H9 (cell line): ENCODE measurements around the gene CCNJL. TPM values are rescaled to one million over a fixed set of nuclear protein-coding genes. Genes with fewer than 3 reads are reported as not detected.

Source experiments
- DNase-seq: peaks from one replicate; pipeline ENCODE4 v3.0.0-alpha.2; 2017
- H2AFZ ChIP-seq: one replicate; pipeline ENCODE4 v1.6.1; 2013; ENCODE audit warnings: mild to moderate bottlenecking, low read length, control low read depth, moderate library complexity
- H2AK5ac ChIP-seq: 2 replicates; pipeline ENCODE4 v1.6.1; 2013; ENCODE audit warnings: low read length, control low read depth, mixed read lengths; ENCODE audit not compliant: insufficient read length
- H2BK120ac ChIP-seq: one replicate; pipeline ENCODE4 v1.6.1; 2013; ENCODE audit warnings: low read depth, mild to moderate bottlenecking, low read length, control low read depth, inconsistent platforms; ENCODE audit not compliant: poor library complexity, severe bottlenecking
- H2BK12ac ChIP-seq: 2 replicates; pipeline ENCODE4 v1.6.1; 2013; ENCODE audit warnings: low read length, control low read depth, mixed read lengths, low read depth; ENCODE audit not compliant: insufficient read length
- H2BK15ac ChIP-seq: 2 replicates; pipeline ENCODE4 v1.6.1; 2013; ENCODE audit warnings: low read depth, low read length, control low read depth
- H2BK20ac ChIP-seq: one replicate; pipeline ENCODE4 v1.6.1; 2013; ENCODE audit warnings: low read depth, mild to moderate bottlenecking, low read length, control low read depth, inconsistent platforms; ENCODE audit not compliant: poor library complexity, severe bottlenecking
- H2BK5ac ChIP-seq: 2 replicates; pipeline ENCODE4 v1.6.1; 2013; ENCODE audit warnings: low read length, control low read depth, mixed read lengths; ENCODE audit not compliant: insufficient read length
- H3K14ac ChIP-seq: 2 replicates; pipeline ENCODE4 v1.6.1; 2013; ENCODE audit warnings: low read length, control low read depth; ENCODE audit not compliant: insufficient read depth
- H3K18ac ChIP-seq: 2 replicates; pipeline ENCODE4 v1.6.1; 2013; ENCODE audit warnings: low read depth, mild to moderate bottlenecking, mixed read lengths, low read length, control low read depth; ENCODE audit not compliant: insufficient read length
- H3K23ac ChIP-seq: 2 replicates; pipeline ENCODE4 v1.6.1; 2013; ENCODE audit warnings: low read length, control low read depth, mixed read lengths, low read depth; ENCODE audit not compliant: insufficient read length
- H3K23me2 ChIP-seq: 2 replicates; pipeline ENCODE4 v1.6.1; 2013; ENCODE audit warnings: low read depth, mild to moderate bottlenecking, mixed read lengths, low read length, control low read depth; ENCODE audit not compliant: insufficient read length, poor library complexity, severe bottlenecking
- H3K27ac ChIP-seq: 2 replicates; pipeline ENCODE4 v1.5.1; 2013; ENCODE audit warnings: low read length, control low read depth, mixed read lengths, low read depth; ENCODE audit not compliant: insufficient read length
- H3K27me3 ChIP-seq: 2 replicates; pipeline ENCODE4 v1.6.1; 2013; ENCODE audit warnings: low read length, control low read depth, inconsistent platforms; ENCODE audit not compliant: insufficient read depth
- H3K4ac ChIP-seq: 2 replicates; pipeline ENCODE4 v1.6.1; 2013; ENCODE audit warnings: low read depth, mild to moderate bottlenecking, control low read depth, inconsistent platforms, low read length, moderate library complexity
- H3K4me1 ChIP-seq: 2 replicates; pipeline ENCODE4 v1.6.1; 2013; ENCODE audit warnings: low read length, control low read depth, inconsistent platforms; ENCODE audit not compliant: insufficient read depth
- H3K4me2 ChIP-seq: 2 replicates; pipeline ENCODE4 v1.6.1; 2013; ENCODE audit warnings: low read length, control low read depth, mixed read lengths; ENCODE audit not compliant: insufficient read length, insufficient read depth
- H3K56ac ChIP-seq: 2 replicates; pipeline ENCODE4 v1.6.1; 2013; ENCODE audit warnings: low read depth, mild to moderate bottlenecking, mixed read lengths, low read length, control low read depth; ENCODE audit not compliant: insufficient read length
- H3K79me1 ChIP-seq: 2 replicates; pipeline ENCODE4 v1.6.1; 2013; ENCODE audit warnings: low read depth, mild to moderate bottlenecking, moderate library complexity, low read length, control low read depth, inconsistent platforms; ENCODE audit not compliant: insufficient read depth, poor library complexity, severe bottlenecking
- H3K79me2 ChIP-seq: 2 replicates; pipeline ENCODE4 v1.6.1; 2013; ENCODE audit warnings: low read length, control low read depth, inconsistent platforms; ENCODE audit not compliant: insufficient read depth
- H3K9ac ChIP-seq: 2 replicates; pipeline ENCODE4 v1.6.1; 2013; ENCODE audit warnings: low read length, control low read depth, mixed read lengths; ENCODE audit not compliant: insufficient read length; ENCODE audit errors: extremely low read depth
- H3K9me3 ChIP-seq: one replicate; pipeline ENCODE4 v1.6.1; 2013; ENCODE audit warnings: low read depth, low read length, inconsistent platforms; ENCODE audit not compliant: control insufficient read depth
- H3T11ph ChIP-seq: one replicate; pipeline ENCODE4 v1.6.1; 2013; ENCODE audit warnings: mild to moderate bottlenecking, low read length, control low read depth, inconsistent platforms
- H4K20me1 ChIP-seq: one replicate; pipeline ENCODE4 v1.6.1; 2013; ENCODE audit not compliant: control insufficient read depth, insufficient read length, insufficient read depth
- H4K5ac ChIP-seq: 2 replicates; pipeline ENCODE4 v1.6.1; 2013; ENCODE audit warnings: low read depth, mild to moderate bottlenecking, mixed read lengths, low read length, control low read depth; ENCODE audit not compliant: insufficient read length
- H4K8ac ChIP-seq: replicated peaks from 2 replicates; pipeline ENCODE4 v1.6.1; 2013; ENCODE audit warnings: low read length, control low read depth, mixed read lengths, low read depth; ENCODE audit not compliant: insufficient read length
- H4K91ac ChIP-seq: 2 replicates; pipeline ENCODE4 v1.6.1; 2013; ENCODE audit warnings: low read depth, mild to moderate bottlenecking, moderate library complexity, mixed read lengths, low read length, control low read depth; ENCODE audit not compliant: insufficient read length
- H3K27ac Mint-ChIP-seq, 3 experiments: 2 replicates in 2 of 3; 3 replicates in 1 of 3; pipeline ENCODE4 v1.8.0; 2020 to 2021; ENCODE audit warnings: mixed read lengths in 3 of 3, mild to moderate bottlenecking in 1 of 3, moderate library complexity in 1 of 3
- H3K27me3 Mint-ChIP-seq: 2 replicates; pipeline ENCODE4 v1.8.0; 2021; ENCODE audit warnings: low read depth, mild to moderate bottlenecking, moderate library complexity, mixed read lengths
- H3K36me3 Mint-ChIP-seq, 3 experiments: 2 replicates in 2 of 3; 3 replicates in 1 of 3; pipeline ENCODE4 v1.8.0; 2020 to 2021; ENCODE audit warnings: low read depth in 3 of 3, mixed read lengths in 3 of 3; ENCODE audit not compliant: insufficient read depth in 1 of 3
- H3K4me1 Mint-ChIP-seq, 2 experiments: 2 replicates each; pipeline ENCODE4 v1.8.0; 2020; ENCODE audit warnings: mixed read lengths in 2 of 2
- H3K4me3 Mint-ChIP-seq, 2 experiments: 2 replicates in 1 of 2; 3 replicates in 1 of 2; pipeline ENCODE4 v1.8.0; 2020 to 2021; ENCODE audit warnings: mild to moderate bottlenecking in 2 of 2, mixed read lengths in 2 of 2, moderate library complexity in 1 of 2
- H3K9me3 Mint-ChIP-seq, 2 experiments: 2 replicates in 1 of 2; 3 replicates in 1 of 2; pipeline ENCODE4 v1.8.0; 2020; ENCODE audit warnings: mild to moderate bottlenecking in 2 of 2, mixed read lengths in 2 of 2, moderate library complexity in 1 of 2
- CTCF ChIP-seq: fragments of 200-600 bp; sonication (generic); conservative IDR thresholded peaks from 3 replicates; pipeline ENCODE4 v1.8.0; 2021; ENCODE audit warnings: antibody characterized with exemption, mild to moderate bottlenecking
- WGBS: extraction: QIAGEN DNeasy Blood & Tissue Kit; methylation state at CpG from one replicate; pipeline ENCODE4 v1.1.7; 2013; ENCODE audit warnings: missing lambda C conversion rate, low lambda C conversion rate, mixed read lengths; ENCODE audit not compliant: insufficient read length; ENCODE audit errors: extremely low coverage; 5-methylcytosine and 5-hydroxymethylcytosine counted together
- total RNA-seq: library from RNA; stranded (reverse); gene quantifications from 2 replicates; pipeline ENCODE4 v1.2.1, GENCODE V29; 2021

Gene CCNJL
- total RNA-seq, 1 experiment from 2014 or later, result 26.9 TPM

GRCh38 chr5:160361624-160362228 lies 49.4 kb upstream of the CCNJL start:
- no CpG with 5 or more reads among the region's 9 CpGs for WGBS
- Histone ChIP-seq H3K23me2 (no peaks in the 10 kb centered on the region), H3K27me3 (no peaks in the 10 kb centered on the region), H2BK120ac (no peak overlapping the region), H4K5ac (no peak overlapping the region), H2BK5ac (no peak overlapping the region), H2BK20ac (no peak overlapping the region), H3K79me1 (no peaks in the 10 kb centered on the region), H3K56ac (no peak overlapping the region), H3K4me1 (0 out of 2 replicates have a peak, but pooled peaks cover 2% of the 10 kb centered on the region), H3K4me2 (no peak overlapping the region), H3K9ac (no peak overlapping the region), H3K79me2 (no peaks in the 10 kb centered on the region), H4K91ac (no peak overlapping the region), H3T11ph (no peak overlapping the region), H4K20me1 (no peaks in the 10 kb centered on the region), H3K14ac (no peak overlapping the region), H3K4ac (no peak overlapping the region), H3K9me3 (no peaks in the 10 kb centered on the region), H3K18ac (no peak overlapping the region), H3K23ac (no peak overlapping the region), H2BK12ac (no peak overlapping the region), H2BK15ac (no peak overlapping the region), H2AFZ (no peak overlapping the region), H4K8ac (no peak overlapping the region), H3K27ac (no peak overlapping the region), H2AK5ac (no peak overlapping the region)
- H3K4me1 Mint-ChIP-seq, result peaks cover 9 to 23% of the 10 kb centered on the region in 2 experiments
- H3K27ac Mint-ChIP-seq, result no peak overlapping the region
- no peak for TF ChIP-seq CTCF
- no peak overlapping the region for H3K4me3 Mint-ChIP-seq
- peak; percentile 6 for DNase-seq
- no peaks in the 10 kb centered on the region for H3K9me3 Mint-ChIP-seq
- no peaks in the 10 kb centered on the region for H3K36me3 Mint-ChIP-seq
- peaks cover 3% of the 10 kb centered on the region for H3K27me3 Mint-ChIP-seq
